Measurements from ENCODE around the gene TMEM39B.

The TMEM39B gene

DNA sequence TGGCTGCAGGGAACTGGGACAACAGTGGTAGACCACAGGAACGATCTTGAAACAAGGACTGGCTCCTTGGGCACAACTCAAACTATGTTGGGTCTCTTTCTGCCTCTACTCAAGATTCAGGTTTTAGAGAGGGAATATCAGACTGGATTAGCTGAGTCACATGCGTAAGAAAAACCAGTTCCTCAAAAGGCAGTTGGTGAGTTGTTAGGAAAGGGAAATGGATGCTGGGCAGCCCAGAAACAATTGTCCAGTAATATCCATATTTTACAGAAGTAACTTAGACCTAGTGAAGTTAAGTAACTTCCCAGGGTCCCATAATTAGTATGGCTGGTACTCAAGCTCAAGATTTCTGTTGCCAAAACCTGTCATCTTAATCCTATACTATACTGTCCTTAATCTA, 27.0 kb upstream of the TMEM39B start:
- peaks cover 30 to 55% of the 10 kb centered on the region in 2 donors for H3K36me3 ChIP-seq (ENCODE audit: control insufficient read depth in 1 of 2, insufficient read depth in 2 of 2, low read length in 2 of 2)
- no peaks in the 10 kb centered on the region for H3K9me3 ChIP-seq (ENCODE audit: control insufficient read depth in 1 of 2, low read length in 2 of 2)
- no peaks in the 10 kb centered on the region for H3K4me1 ChIP-seq (ENCODE audit: control insufficient read depth in 1 of 2, insufficient read depth in 2 of 2, low read length in 2 of 2)
- no peak overlapping the region for H3K9ac ChIP-seq (ENCODE audit: low read depth in 1 of 2, low read length in 2 of 2)
- no peak overlapping the region for H3K4me3 ChIP-seq (ENCODE audit: low read depth in 1 of 2, low read length in 2 of 2)
- no peak overlapping the region for H3K27ac ChIP-seq (ENCODE audit: low read depth, low read length)
- H3K27me3 ChIP-seq (ENCODE audit: control insufficient read depth in 1 of 2, insufficient read depth in 2 of 2, low read length in 2 of 2) = no peaks in the 10 kb centered on the region

DNA sequence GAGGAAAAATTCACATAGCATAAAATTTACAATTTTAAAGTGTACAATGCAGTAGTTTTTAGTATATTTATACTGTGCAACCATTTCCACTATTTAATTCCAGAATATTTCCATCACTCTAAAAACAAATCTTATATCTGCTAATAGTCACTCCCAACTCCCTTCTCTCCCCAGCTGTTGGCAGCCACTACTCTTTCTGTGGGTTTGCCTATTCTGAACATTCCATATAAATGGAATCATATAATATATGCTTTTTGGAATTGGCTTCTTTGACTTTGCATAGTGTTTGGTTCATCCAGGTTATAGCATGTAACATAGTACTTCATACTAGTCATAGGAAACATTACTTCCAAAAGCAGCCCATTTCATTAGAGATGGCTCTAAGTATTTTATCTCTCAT, 25.0 kb upstream of the TMEM39B start:
- H3K27me3 ChIP-seq (ENCODE audit: control insufficient read depth in 1 of 2, insufficient read depth in 2 of 2, low read length in 2 of 2) = no peaks in the 10 kb centered on the region
- no peak overlapping the region for H3K4me3 ChIP-seq (ENCODE audit: low read depth in 1 of 2, low read length in 2 of 2)
- H3K9me3 ChIP-seq (ENCODE audit: control insufficient read depth in 1 of 2, low read length in 2 of 2) = no peaks in the 10 kb centered on the region
- peaks cover 33 to 65% of the 10 kb centered on the region in 2 donors for H3K36me3 ChIP-seq (ENCODE audit: control insufficient read depth in 1 of 2, insufficient read depth in 2 of 2, low read length in 2 of 2)
- H3K27ac ChIP-seq (ENCODE audit: low read depth, low read length) = no peak overlapping the region
- H3K9ac ChIP-seq (ENCODE audit: low read depth in 1 of 2, low read length in 2 of 2) = no peak overlapping the region
- no peaks in the 10 kb centered on the region for H3K4me1 ChIP-seq (ENCODE audit: control insufficient read depth in 1 of 2, insufficient read depth in 2 of 2, low read length in 2 of 2)

DNA sequence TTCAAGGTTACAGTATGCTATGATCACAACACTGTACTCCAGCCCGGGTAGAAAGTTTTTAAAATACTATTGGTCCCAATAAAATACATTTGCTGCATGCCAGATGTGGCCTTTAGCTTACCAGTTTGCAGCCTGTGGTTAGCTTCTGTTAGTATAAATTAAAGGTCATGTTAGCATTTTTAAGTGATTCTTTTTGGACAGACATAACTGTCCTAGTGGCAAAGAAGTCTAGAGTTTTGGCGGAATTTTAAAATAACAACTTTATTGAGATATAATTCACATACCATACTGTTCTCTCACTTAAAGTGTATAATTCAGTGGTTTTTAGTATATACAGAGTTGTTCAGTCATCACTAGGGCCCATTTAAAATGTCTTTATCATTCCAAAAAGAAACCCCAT, 24.3 kb upstream of the TMEM39B start:
- no peaks in the 10 kb centered on the region for H3K9me3 ChIP-seq (ENCODE audit: control insufficient read depth in 1 of 2, low read length in 2 of 2)
- H3K27ac ChIP-seq (ENCODE audit: low read depth, low read length) = no peak overlapping the region
- no peak overlapping the region for H3K9ac ChIP-seq (ENCODE audit: low read depth in 1 of 2, low read length in 2 of 2)
- H3K4me3 ChIP-seq (ENCODE audit: low read depth in 1 of 2, low read length in 2 of 2) = no peak overlapping the region
- peaks cover 33 to 72% of the 10 kb centered on the region in 2 donors for H3K36me3 ChIP-seq (ENCODE audit: control insufficient read depth in 1 of 2, insufficient read depth in 2 of 2, low read length in 2 of 2)
- no peaks in the 10 kb centered on the region for H3K27me3 ChIP-seq (ENCODE audit: control insufficient read depth in 1 of 2, insufficient read depth in 2 of 2, low read length in 2 of 2)
- H3K4me1 ChIP-seq (ENCODE audit: control insufficient read depth in 1 of 2, insufficient read depth in 2 of 2, low read length in 2 of 2) = no peaks in the 10 kb centered on the region

DNA sequence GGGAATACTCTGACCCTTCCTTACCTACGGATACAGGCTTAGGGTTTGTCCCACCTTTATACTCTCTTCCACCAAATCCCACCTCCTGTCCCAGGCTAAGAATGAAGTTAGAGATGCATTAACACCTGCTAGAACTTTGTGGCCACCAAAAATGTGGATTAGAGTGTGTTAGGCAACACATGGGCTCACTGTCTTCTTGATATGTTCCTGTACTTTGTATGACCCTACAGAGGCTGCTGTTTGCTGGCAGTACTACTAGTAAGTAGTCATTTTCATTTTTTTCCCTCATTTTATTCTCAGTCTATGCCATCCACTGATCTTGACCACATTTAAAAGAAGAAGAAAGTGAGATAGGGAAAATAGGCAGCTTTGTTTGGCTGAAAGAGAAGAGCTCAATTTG, 21.0 kb upstream of the TMEM39B start:
- no peak overlapping the region for H3K9ac ChIP-seq (ENCODE audit: low read depth in 1 of 2, low read length in 2 of 2)
- H3K4me1 ChIP-seq (ENCODE audit: control insufficient read depth in 1 of 2, insufficient read depth in 2 of 2, low read length in 2 of 2) = no peaks in the 10 kb centered on the region
- peaks cover 23 to 75% of the 10 kb centered on the region in 2 donors for H3K36me3 ChIP-seq (ENCODE audit: control insufficient read depth in 1 of 2, insufficient read depth in 2 of 2, low read length in 2 of 2)
- H3K27ac ChIP-seq (ENCODE audit: low read depth, low read length) = no peak overlapping the region
- H3K27me3 ChIP-seq (ENCODE audit: control insufficient read depth in 1 of 2, insufficient read depth in 2 of 2, low read length in 2 of 2) = no peaks in the 10 kb centered on the region
- no peaks in the 10 kb centered on the region for H3K9me3 ChIP-seq (ENCODE audit: control insufficient read depth in 1 of 2, low read length in 2 of 2)
- H3K4me3 ChIP-seq (ENCODE audit: low read depth in 1 of 2, low read length in 2 of 2) = no peak overlapping the region

DNA sequence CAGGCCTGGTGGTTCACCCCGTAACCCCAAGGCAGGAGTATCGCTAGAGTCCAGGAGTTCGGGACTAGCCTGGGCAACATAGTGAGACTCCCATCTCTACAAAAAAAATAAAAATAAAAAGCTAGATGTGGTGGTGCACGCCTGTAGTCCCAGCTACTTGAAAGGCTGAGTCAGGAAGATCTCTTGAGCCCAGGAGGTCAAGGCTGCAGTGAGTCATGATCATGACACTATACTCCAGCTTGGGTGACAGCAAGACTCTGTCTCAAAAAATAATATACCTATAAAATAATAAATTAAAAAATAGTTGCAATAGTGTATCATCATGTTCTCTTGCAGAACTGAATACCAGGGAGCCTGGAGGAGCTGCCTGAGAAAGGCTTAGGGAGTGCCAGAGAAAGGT, 19.9 kb upstream of the TMEM39B start:
- no peak overlapping the region for H3K4me3 ChIP-seq (ENCODE audit: low read depth in 1 of 2, low read length in 2 of 2)
- peaks cover 17 to 71% of the 10 kb centered on the region in 2 donors for H3K36me3 ChIP-seq (ENCODE audit: control insufficient read depth in 1 of 2, insufficient read depth in 2 of 2, low read length in 2 of 2)
- no peak overlapping the region for H3K9ac ChIP-seq (ENCODE audit: low read depth in 1 of 2, low read length in 2 of 2)
- no peak overlapping the region for H3K27ac ChIP-seq (ENCODE audit: low read depth, low read length)
- H3K9me3 ChIP-seq (ENCODE audit: control insufficient read depth in 1 of 2, low read length in 2 of 2) = no peaks in the 10 kb centered on the region
- no peaks in the 10 kb centered on the region for H3K4me1 ChIP-seq (ENCODE audit: control insufficient read depth in 1 of 2, insufficient read depth in 2 of 2, low read length in 2 of 2)
- no peaks in the 10 kb centered on the region for H3K27me3 ChIP-seq (ENCODE audit: control insufficient read depth in 1 of 2, insufficient read depth in 2 of 2, low read length in 2 of 2)

DNA sequence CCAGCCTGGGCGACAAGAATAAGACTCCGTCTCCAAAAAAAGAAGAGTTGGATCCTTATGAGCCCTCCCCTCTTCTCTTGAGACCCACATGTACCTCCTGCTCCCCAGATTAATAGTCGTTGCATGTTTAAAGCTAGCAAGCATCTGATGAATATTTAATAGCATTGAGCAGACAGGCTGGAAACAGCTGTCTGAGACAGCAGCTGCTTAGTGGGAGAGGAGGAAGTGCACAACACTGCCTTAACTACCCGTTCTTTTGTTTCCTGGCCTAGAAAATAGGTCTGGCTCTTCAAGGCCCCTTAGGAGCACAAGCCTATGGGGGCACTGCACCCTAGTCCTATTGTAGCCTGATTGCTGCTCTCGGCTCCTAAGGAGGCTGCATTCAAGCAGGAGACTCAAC, 17.3 kb upstream of the TMEM39B start:
- H3K9ac ChIP-seq (ENCODE audit: low read depth in 1 of 2, low read length in 2 of 2) = no peak overlapping the region
- H3K9me3 ChIP-seq (ENCODE audit: control insufficient read depth in 1 of 2, low read length in 2 of 2) = no peaks in the 10 kb centered on the region
- no peak overlapping the region for H3K27ac ChIP-seq (ENCODE audit: low read depth, low read length)
- H3K27me3 ChIP-seq (ENCODE audit: control insufficient read depth in 1 of 2, insufficient read depth in 2 of 2, low read length in 2 of 2) = no peaks in the 10 kb centered on the region
- H3K4me1 ChIP-seq (ENCODE audit: control insufficient read depth in 1 of 2, insufficient read depth in 2 of 2, low read length in 2 of 2) = no peaks in the 10 kb centered on the region
- H3K36me3 ChIP-seq (ENCODE audit: control insufficient read depth in 1 of 2, insufficient read depth in 2 of 2, low read length in 2 of 2) = peaks cover 26 to 84% of the 10 kb centered on the region in 2 donors
- no peak overlapping the region for H3K4me3 ChIP-seq (ENCODE audit: low read depth in 1 of 2, low read length in 2 of 2)

DNA sequence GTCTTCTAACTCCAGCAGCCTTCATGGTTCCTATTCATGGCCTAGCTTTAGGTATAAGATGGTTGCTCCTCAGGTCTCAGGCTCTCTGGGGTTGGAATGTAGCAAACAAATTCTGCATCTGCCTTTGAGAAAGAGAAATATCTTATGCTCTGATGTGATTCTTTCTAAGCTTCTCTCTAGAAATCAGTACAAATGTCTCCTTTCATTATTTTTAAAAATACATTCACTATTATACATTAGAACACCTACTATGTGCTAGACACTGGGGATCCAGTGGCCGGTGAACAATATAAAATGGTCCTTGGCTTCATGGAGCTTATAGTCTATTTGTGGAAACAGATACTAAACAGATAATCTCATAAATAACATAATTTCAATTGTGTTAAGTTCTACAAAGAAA, 16.1 kb upstream of the TMEM39B start:
- Histone ChIP-seq H3K4me1 (ENCODE audit: control insufficient read depth in 1 of 2, insufficient read depth in 2 of 2, low read length in 2 of 2) (no peaks in the 10 kb centered on the region), H3K27me3 (ENCODE audit: control insufficient read depth in 1 of 2, insufficient read depth in 2 of 2, low read length in 2 of 2) (no peaks in the 10 kb centered on the region), H3K9me3 (ENCODE audit: control insufficient read depth in 1 of 2, low read length in 2 of 2) (no peaks in the 10 kb centered on the region), H3K27ac (ENCODE audit: low read depth, low read length) (no peak overlapping the region), H3K9ac (ENCODE audit: low read depth in 1 of 2, low read length in 2 of 2) (no peak overlapping the region), H3K4me3 (ENCODE audit: low read depth in 1 of 2, low read length in 2 of 2) (no peak overlapping the region), H3K36me3 (ENCODE audit: control insufficient read depth in 1 of 2, insufficient read depth in 2 of 2, low read length in 2 of 2) (peaks cover 31 to 89% of the 10 kb centered on the region in 2 donors)

DNA sequence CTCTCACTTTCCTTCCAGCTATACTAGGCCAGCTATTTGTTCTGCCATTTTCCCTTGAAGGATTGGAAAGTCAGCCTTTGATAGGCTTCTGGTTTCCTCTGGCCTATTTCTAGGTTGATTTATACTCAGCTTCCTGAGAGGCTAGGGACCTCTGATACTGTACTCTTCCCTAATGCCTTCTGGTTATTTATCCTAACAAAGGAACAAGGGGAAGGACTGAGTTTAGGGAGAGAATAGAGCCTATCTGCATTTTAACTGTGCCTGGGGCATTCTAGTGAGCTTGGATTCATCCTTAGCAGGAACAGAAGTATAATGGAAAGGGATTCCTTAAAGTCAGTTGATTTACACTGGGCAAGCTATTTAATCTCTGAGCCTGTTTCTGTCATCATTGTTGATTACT, 11.8 kb upstream of the TMEM39B start:
- Histone ChIP-seq H3K27ac (ENCODE audit: low read depth, low read length) (no peak overlapping the region), H3K27me3 (ENCODE audit: control insufficient read depth in 1 of 2, insufficient read depth in 2 of 2, low read length in 2 of 2) (no peaks in the 10 kb centered on the region), H3K4me1 (ENCODE audit: control insufficient read depth in 1 of 2, insufficient read depth in 2 of 2, low read length in 2 of 2) (peaks cover 0 to 14% of the 10 kb centered on the region in 2 donors), H3K9ac (ENCODE audit: low read depth in 1 of 2, low read length in 2 of 2) (no peak overlapping the region), H3K9me3 (ENCODE audit: control insufficient read depth in 1 of 2, low read length in 2 of 2) (no peaks in the 10 kb centered on the region), H3K4me3 (ENCODE audit: low read depth in 1 of 2, low read length in 2 of 2) (no peak overlapping the region), H3K36me3 (ENCODE audit: control insufficient read depth in 1 of 2, insufficient read depth in 2 of 2, low read length in 2 of 2) (peaks cover 26 to 51% of the 10 kb centered on the region in 2 donors)

DNA sequence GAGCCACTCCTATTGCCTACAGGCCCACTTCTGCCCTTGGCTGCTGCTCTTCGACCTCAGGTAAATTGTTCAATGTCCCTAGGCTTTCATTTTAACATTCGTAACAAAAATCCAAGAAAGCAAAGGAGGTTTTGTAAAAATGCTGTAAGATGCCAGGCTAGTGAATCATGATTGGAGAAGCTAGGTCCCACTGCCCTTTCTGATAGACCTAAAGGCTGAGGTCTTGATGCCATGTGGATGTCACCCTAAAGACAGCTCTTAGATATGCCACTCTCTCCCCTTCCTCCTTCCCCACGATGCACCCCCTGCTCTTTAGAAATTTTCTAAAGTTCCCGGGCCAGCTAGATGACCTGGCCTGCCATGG, 9.9 kb upstream of the TMEM39B start:
- Histone ChIP-seq H3K27me3 (ENCODE audit: control insufficient read depth in 1 of 2, insufficient read depth in 2 of 2, low read length in 2 of 2) (no peaks in the 10 kb centered on the region), H3K9ac (ENCODE audit: low read depth in 1 of 2, low read length in 2 of 2) (no peak overlapping the region), H3K36me3 (ENCODE audit: control insufficient read depth in 1 of 2, insufficient read depth in 2 of 2, low read length in 2 of 2) (peaks cover 24 to 37% of the 10 kb centered on the region in 2 donors), H3K4me1 (ENCODE audit: control insufficient read depth in 1 of 2, insufficient read depth in 2 of 2, low read length in 2 of 2) (peaks cover 5 to 29% of the 10 kb centered on the region in 2 donors), H3K9me3 (ENCODE audit: control insufficient read depth in 1 of 2, low read length in 2 of 2) (no peaks in the 10 kb centered on the region), H3K27ac (ENCODE audit: low read depth, low read length) (no peak overlapping the region), H3K4me3 (ENCODE audit: low read depth in 1 of 2, low read length in 2 of 2) (no peak overlapping the region)

DNA sequence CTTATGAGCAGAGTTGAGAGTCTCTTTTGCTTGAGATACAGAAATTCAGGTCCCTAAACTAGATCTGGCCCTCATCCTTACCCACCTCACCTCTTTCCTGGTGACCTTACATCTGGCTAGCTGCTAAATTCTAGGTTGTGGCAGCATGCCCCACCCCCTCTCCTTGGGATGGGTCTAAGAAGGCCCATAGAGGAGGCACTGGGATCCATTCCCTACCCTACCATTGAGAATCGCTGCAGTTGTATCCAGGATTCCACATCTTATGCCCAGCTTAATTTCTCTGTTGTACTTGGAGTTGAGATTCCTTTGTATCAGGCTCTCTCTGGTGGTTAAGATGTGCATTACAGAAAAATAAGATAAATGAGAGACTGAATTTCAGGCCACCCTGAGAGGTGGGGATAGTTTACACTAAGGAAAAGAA, 9.5 kb upstream of the TMEM39B start:
- peaks cover 5 to 29% of the 10 kb centered on the region in 2 donors for H3K4me1 ChIP-seq (ENCODE audit: control insufficient read depth in 1 of 2, insufficient read depth in 2 of 2, low read length in 2 of 2)
- no peak overlapping the region for H3K9ac ChIP-seq (ENCODE audit: low read depth in 1 of 2, low read length in 2 of 2)
- H3K27ac ChIP-seq (ENCODE audit: low read depth, low read length) = no peak overlapping the region
- no peaks in the 10 kb centered on the region for H3K9me3 ChIP-seq (ENCODE audit: control insufficient read depth in 1 of 2, low read length in 2 of 2)
- no peak overlapping the region for H3K4me3 ChIP-seq (ENCODE audit: low read depth in 1 of 2, low read length in 2 of 2)
- H3K36me3 ChIP-seq (ENCODE audit: control insufficient read depth in 1 of 2, insufficient read depth in 2 of 2, low read length in 2 of 2) = peaks cover 24 to 33% of the 10 kb centered on the region in 2 donors
- no peaks in the 10 kb centered on the region for H3K27me3 ChIP-seq (ENCODE audit: control insufficient read depth in 1 of 2, insufficient read depth in 2 of 2, low read length in 2 of 2)
